Measurements from ENCODE around the gene NARF.

Gene NARF

GRCh38 chr17:82434216-82434565 is 24.4 kb upstream of the NARF start:
- no peak for DNase-seq

DNA sequence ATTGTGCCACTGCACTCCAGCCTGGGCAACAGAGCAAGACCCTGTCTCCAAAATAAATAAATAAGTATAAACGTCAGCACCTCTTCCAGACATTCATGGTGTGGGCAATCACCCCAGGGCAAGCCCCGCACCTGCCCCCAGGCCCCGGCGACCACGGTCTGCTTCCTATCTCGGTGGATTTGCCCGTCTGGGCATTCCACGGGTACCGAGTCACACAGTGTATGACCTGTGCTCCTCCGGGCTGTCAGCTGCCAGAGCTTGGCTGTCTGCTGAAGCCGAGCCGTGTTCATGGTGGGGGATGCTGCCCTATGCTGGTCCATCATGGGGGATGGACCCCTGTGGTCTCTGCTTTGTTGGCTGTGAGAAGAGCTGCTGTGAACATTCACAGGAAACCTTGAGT is 23.4 kb upstream of the NARF start:
- DNase-seq, result no peak

GRCh38 chr17:82435601-82436583 is 22.6 kb upstream of the NARF start:
- DNase-seq, result no peak

DNA sequence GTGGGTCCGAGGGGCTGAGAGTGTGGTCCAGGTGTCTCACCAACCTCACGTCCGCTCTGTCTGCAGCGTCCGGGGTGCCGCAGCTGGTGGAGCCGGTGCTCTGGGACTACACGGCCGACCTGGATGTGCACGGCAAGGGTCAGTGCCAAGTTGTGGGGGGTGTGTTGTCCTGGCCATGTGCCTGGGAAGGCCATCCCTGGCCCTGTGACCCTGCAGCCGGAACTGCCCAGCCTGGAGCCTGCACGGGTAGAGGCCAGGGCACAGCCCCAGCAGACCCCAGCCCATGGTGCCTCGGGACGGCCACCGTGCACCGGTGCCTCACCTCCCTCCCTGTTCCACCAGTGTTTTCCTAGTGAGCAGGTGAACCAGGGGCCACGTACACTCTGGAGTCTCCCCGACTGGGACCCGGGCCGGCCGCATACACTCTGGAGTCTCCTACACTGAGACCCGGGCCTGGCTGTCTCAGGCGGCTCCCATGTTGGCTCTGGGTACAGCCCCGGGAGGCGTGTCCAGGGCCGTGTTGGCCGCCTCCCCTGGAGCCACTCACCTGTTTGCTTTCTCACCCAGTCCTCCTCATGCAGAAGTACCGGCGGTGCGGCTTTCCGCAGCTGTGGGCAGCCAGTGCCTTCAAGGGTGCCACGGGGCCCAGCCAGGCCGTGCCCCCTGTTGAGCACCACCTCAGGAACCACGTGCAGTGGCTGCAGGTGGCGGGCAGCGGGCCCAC is 21.8 kb upstream of the NARF start:
- DNase-seq, result no peak

- no peak for DNase-seq
Observed at GRCh38 chr17:82437325-82437668, 21.2 kb upstream of the NARF start.

- DNase-seq, result no peak
Observed at GRCh38 chr17:82438401-82439193, 19.9 kb upstream of the NARF start.

- no peak for DNase-seq
Observed at GRCh38 chr17:82439194-82439828, 19.2 kb upstream of the NARF start.

DNA sequence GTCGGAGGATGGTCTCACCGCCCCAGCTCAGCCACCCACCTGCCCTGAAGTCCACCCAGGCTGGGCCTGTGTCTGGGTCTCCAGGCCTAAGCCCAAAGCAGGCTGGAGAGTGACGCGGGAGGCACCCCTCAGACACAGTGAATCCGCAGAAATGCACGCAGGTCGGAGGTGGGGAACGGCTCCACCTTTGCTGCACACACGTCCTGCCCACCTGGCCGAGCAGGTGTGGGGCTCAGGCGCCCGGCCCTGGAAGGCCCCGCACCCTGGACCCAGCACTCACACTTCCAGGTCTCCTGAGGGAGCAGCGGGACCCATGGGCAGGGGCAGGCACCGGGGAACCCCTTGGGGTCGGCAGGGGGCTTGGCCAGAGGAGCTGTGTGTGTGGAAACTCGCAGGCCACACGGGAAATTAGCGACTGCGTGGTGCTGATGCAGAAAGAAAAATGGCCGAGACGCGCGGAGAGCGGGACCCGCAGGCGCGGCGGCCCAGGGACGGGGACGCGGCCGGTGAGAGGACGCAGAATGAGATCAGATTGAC is 18.6 kb upstream of the NARF start:
- DNase-seq, result no peak

DNA sequence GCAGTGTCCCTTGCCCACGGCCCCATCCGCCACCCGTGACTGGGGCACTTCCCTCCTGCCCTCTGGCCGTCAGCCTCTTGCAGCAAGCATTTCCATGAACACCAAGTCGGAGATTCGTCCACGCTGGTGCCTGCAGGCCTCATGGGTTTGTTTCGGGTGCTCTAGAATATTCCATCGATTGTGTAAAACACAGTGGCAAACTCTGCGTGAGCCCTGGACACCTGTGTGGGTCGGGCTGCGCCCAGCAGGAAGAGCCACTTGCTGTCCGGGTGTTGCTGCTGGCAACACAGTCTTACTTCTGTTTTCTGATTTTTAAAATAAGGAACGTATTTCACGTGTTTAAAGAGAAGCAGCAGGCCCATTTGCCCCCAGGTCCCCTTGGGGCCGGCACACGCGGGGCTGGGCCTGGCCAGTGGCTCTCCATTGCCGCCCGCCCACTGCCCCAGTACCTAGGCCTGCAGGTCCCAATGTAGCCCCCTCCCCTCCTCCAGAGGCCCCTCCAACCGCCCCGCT is 18.0 kb upstream of the NARF start:
- no peak for DNase-seq

- no peak for DNase-seq
Observed at GRCh38 chr17:82440991-82441627, 17.4 kb upstream of the NARF start.

DNA sequence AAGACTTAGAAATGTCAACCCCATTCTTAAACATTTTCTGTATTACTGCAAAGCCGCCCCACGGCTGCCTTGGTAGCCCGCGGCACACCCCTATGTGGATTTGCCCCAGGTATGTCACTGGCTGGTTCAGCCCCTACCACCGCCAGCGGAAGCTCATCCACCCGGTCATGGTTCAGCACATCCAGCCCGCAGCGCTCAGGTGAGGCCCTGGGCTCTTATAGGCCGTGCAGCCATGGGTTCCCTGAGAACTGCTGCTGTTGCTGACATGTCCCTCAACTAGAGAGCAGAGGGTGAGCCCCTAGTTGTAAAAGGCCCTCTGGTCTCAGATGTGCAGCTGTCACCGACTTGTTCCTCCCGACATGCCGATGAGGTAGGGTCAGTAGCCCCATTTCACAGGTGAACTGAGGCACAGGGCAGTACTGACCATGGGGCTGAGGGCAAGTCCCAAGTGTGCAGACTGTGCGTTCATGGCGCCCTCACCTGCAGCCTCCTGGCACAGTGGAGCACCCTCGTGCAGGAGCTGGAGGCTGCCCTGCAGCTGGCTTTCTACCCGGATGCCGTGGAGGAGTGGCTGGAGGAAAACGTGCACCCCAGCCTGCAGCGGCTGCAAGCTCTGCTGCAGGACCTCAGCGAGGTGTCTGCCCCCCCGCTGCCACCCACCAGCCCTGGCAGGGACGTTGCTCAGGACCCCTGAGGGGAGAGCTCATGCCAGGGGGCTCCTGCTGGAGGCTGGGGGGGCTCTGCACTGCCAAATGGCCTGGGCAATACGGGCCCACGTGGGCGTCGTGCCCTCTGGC is 16.7 kb upstream of the NARF start:
- DNase-seq, result no peak

DNA sequence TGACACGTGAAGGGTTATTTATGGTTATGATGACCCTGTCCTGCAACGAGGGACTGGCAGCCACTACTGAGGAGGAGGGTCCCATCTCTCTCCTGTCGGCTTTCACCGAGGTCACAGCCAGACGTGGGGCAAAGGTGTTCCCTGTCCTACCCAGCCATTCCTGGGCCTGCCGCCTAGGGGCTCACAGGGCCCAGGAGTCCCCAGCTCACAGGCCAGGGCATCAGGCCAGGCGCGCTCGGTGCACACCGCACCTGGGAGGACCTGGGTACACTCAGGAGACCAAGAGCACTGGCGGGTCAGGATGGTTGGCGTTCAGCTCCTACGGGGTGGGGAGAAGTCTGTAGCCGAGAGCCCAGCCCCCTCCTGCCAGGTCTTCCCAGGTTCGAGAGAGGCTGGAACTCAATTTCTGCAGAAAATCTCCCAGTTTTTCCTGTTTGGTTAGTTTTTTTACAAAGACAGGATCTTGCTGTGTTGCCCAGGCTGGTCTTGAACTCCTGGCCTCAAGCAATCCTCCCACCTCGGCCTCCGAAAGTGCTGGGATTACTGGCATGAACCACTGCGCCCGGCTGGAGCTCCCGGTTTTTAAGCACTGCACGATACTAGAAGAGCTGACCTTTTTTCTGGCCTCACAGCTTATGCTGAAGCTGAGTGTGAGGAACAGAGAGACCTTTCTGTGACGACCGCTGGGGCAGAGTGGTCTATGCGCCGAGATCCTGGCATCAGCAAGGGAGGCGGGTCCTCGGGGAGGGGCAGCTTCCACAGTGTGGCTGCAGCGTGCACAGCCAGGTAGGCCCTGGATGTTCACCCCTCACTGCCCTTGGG is 15.7 kb upstream of the NARF start:
- no peak for DNase-seq

- no peak for DNase-seq
Observed at GRCh38 chr17:82443465-82444283, 14.9 kb upstream of the NARF start.

GRCh38 chr17:82444284-82444893 is 14.2 kb upstream of the NARF start:
- no peak for DNase-seq

DNA sequence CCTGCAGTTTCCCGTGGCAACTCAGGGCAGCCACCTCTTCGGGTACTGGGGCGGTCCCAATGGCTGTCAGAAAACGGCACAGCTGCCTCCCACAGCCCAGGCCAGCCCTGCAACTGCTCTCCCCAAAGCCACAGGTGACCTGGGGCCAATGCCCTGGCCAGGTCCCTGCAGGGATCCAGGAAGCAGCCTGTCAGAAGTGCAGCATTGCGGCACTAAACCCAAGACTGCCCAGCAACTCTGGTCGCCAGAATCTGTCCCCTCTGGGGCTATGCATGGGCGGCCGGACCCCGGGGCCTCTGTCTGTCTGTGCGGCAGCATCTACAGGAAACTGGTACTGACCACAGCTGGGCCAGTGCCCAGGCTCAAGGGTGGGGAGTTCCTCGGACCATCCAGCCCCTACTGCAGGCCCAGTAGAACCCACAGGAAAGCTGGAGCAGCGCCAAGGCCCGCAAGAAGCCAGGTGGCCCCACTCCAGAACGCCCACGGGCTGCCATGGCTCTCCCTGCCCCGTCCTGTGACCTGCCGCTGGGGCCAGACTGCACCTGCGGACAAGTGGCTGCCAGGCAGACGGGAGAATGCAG is 13.5 kb upstream of the NARF start:
- no peak for DNase-seq

- DNase-seq, result no peak
Observed at GRCh38 chr17:82445542-82445941, 13.0 kb upstream of the NARF start.

DNA sequence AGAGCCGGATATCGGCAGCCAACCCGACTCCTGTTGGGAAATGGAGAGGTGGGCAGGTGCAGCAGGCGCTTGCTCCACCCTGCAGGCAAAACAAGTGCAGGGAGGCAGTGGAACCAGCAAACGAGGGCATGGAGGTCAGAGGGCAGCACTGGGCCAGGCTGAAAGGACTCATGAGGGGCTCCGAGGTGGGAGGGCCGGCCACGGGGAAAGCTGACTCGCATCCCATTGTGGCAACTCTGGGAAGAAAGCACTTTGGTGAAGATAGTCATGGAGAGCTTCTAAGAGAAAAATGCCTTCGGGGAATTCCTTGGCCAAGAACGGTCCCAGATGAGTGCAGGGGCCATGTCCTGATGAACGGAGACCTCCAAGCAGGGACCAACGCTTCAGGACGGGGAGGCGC is 12.4 kb upstream of the NARF start:
- no peak for DNase-seq

DNA sequence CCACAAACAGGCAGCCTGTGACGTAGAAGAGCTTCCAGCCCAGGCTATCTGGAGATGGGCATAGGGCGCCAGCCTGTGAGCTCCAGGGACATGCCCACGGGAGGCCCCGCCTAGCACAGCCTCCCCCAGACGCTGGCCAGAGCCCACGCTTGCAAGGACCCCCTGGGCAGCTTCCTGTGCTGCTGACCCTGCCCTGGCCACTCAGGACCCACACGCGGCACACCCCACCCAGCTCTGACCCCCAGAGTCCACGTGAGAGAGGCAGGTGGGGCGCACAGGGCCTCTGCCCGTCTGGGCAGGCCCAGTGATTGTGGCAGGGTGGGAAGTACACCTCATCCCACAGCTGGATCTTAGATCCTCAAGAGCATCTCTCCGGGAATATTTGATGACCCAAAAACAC is 11.9 kb upstream of the NARF start:
- DNase-seq, result no peak
